Measurements from ENCODE around the gene CFDP1.

CFDP1 gene

GRCh38 chr16:75252049-75252864 is 181.0 kb downstream of the CFDP1 start:
- no peak for DNase-seq (ENCODE audit: low spot score)
- POLR2A ChIA-PET (ENCODE audit: low non-redundant PET), result interaction anchor here (2.0 kb wide), 1 partner anchor 53 kb away, joined by 9 read pairs; no protein-coding TSS in a partner anchor
- CTCF ChIA-PET, result interaction anchor here (1.3 kb wide), 1 partner anchor 131 kb away, joined by 5 read pairs; no protein-coding TSS in a partner anchor
- no peak for TF ChIP-seq CTCF (conservative IDR thresholded peaks at IDR 0.05; ENCODE audit: low read depth)
- H3K27ac ChIP-seq, result peak overlapping the region; percentile 98

GRCh38 chr16:75251280-75252048 is 181.8 kb downstream of the CFDP1 start, which contains the start of gene BCAR1:
Gene BCAR1 (minus strand): TSS chr16:75251624. CDS start chr16:75251482, 142 bp downstream.
- peak; percentile 89 for DNase-seq (ENCODE audit: low spot score)
- no peak for TF ChIP-seq CTCF (conservative IDR thresholded peaks at IDR 0.05; ENCODE audit: low read depth)

GRCh38 chr16:75250809-75251279 is 182.5 kb downstream of the CFDP1 start:
- DNase-seq (ENCODE audit: low spot score), result peak; percentile 67
- CTCF ChIA-PET, result interaction anchor here (1.2 to 2.5 kb wide), 3 partner anchors 17 to 128 kb away, joined by 3 to 14 read pairs (median 4); no protein-coding TSS in a partner anchor
- peak overlapping the region; percentile 98 for H3K27ac ChIP-seq
- no peak for TF ChIP-seq CTCF (conservative IDR thresholded peaks at IDR 0.05; ENCODE audit: low read depth)
- POLR2A ChIA-PET (ENCODE audit: low non-redundant PET), result interaction anchor here (0.6 to 2.0 kb wide), 3 partner anchors 15 to 54 kb away, joined by 3 to 9 read pairs (median 4); no protein-coding TSS in a partner anchor

More at GRCh38 chr16:75251280-75252048, 181.8 kb downstream of the CFDP1 start, which contains the start of gene BCAR1:
- ChIA-PET CTCF (interaction anchor here (0.6 to 2.5 kb wide), 3 partner anchors 18 to 128 kb away, joined by 4 to 14 read pairs (median 4); no protein-coding TSS in a partner anchor), POLR2A (ENCODE audit: low non-redundant PET) (interaction anchor here (0.6 to 2.0 kb wide), 2 partner anchors 52 to 54 kb away, joined by 3 to 9 read pairs; no protein-coding TSS in a partner anchor)
- H3K27ac ChIP-seq, result peak within 1 kb of the TSS; percentile 98

GRCh38 chr16:75250089-75250808 is 183.1 kb downstream of the CFDP1 start:
- peak; percentile 53 for DNase-seq (ENCODE audit: low spot score)
- POLR2A ChIA-PET (ENCODE audit: low non-redundant PET), result interaction anchor here (0.5 to 2.0 kb wide), 4 partner anchors 16 to 83 kb away, joined by 3 to 9 read pairs (median 4); no protein-coding TSS in a partner anchor
- H3K27ac ChIP-seq, result peak overlapping the region; percentile 98
- no peak for TF ChIP-seq CTCF (conservative IDR thresholded peaks at IDR 0.05; ENCODE audit: low read depth)
- CTCF ChIA-PET, result interaction anchor here (0.5 to 2.5 kb wide), 5 partner anchors 14 to 129 kb away, joined by 3 to 14 read pairs (median 4); no protein-coding TSS in a partner anchor

DNA sequence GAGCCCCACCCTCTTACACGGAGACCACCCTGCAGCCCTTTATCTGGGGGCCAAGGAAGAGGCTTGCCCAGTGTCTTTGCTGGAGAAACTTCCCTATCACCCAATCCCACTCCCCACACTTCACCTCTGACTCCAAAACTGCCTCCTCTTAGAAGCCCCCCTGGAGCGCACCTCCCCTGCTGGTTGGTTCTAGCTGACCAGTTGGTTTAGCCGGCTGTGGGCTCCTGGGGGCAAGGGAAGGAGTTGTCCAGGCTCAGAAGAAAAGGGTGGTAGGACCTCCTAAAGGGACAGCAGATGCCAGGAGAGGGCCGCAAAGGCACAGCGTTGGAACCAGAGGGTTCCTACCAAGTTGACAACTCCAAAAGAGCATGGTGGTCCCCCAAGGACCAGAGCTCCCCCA is 183.9 kb downstream of the CFDP1 start:
- CTCF ChIA-PET, result interaction anchor here (0.5 to 2.5 kb wide), 4 partner anchors 13 to 56 kb away, joined by 3 to 14 read pairs (median 4); no protein-coding TSS in a partner anchor
- no peak for DNase-seq (ENCODE audit: low spot score)
- POLR2A ChIA-PET (ENCODE audit: low non-redundant PET), result interaction anchor here (0.5 to 1.7 kb wide), 2 partner anchors 17 to 747 kb away, joined by 3 to 4 read pairs; no protein-coding TSS in a partner anchor
- no peak for TF ChIP-seq CTCF (conservative IDR thresholded peaks at IDR 0.05; ENCODE audit: low read depth)
- peak overlapping the region; percentile 98 for H3K27ac ChIP-seq
